ENCODE results near the gene MPDU1. TPM values are rescaled to one million over a fixed set of nuclear protein-coding genes. Genes with fewer than 3 reads are reported as not detected.

Gene MPDU1
- total RNA-seq, 4 donors from 2014 or later = 86.5 to 144 (median 122) TPM

DNA sequence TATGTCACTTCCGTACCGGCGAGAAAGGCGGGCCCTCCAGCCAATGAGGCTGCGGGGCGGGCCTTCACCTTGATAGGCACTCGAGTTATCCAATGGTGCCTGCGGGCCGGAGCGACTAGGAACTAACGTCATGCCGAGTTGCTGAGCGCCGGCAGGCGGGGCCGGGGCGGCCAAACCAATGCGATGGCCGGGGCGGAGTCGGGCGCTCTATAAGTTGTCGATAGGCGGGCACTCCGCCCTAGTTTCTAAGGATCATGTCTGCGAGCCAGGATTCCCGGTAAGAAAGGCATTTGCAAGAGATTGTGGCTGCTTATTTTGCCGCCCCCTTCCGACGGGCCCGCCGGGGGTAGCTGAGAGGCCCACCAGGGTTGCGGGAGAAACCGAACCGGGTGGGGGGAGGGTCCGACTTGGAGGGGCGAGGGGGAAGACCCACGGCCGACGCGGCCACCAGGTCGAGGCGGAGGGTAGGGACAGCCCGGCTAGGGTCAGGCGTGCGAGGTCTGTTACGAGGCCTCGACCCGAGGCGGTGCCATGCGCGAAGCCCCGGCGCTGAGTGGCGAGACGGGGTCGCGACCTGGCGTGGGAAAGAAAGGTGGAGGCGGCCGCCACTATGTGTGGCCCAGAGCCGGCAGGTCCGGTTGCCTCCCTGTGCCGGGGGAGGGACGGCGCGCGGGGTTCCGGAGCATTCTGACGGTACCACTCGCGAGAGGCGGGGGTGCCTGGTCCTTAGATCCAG is 10.9 kb upstream of the MPDU1 start:
- no peak for TF ChIP-seq CTCF (IDR thresholded peaks at IDR 0.05)
- peak; percentile 98 for DNase-seq (ENCODE audit: low spot score)
- peak; percentile 93 for ATAC-seq (ENCODE audit: low FRiP score)

- DNase-seq (ENCODE audit: low spot score) (no peak), ATAC-seq (ENCODE audit: low FRiP score) (peak; percentile 15)
- no peak for TF ChIP-seq CTCF (IDR thresholded peaks at IDR 0.05)
These were observed 10.2 kb upstream of the MPDU1 start for GRCh38 chr17:7573324-7574080.

- no peak for TF ChIP-seq CTCF (IDR thresholded peaks at IDR 0.05)
- no peak for DNase-seq (ENCODE audit: low spot score)
- no peak for ATAC-seq (ENCODE audit: low FRiP score)
These were observed 9.3 kb upstream of the MPDU1 start for GRCh38 chr17:7574176-7574953.

DNA sequence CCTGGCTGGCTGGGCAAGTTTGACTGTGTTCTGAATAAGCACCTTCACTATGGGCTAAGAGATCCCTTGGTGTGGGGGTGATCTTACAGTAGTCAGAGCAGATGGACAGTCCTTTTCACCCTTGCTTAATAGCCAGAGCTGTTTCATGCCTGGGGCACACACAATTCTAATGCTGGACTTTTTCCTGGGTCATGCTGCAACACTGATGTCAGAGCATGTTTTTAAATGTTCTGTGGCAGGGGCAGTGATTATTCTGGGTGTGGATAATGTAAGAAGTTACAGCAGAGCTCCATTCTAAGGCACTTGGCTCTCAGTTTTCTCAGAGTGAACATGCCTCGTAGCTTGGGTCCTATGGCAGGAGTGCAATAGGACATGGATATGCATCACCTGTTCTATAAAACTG is 8.2 kb upstream of the MPDU1 start:
- TF ChIP-seq CTCF (IDR thresholded peaks at IDR 0.05) = no peak
- DNase-seq (ENCODE audit: low spot score) (no peak), ATAC-seq (ENCODE audit: low FRiP score) (no peak)

GRCh38 chr17:7575959-7576358 is 7.7 kb upstream of the MPDU1 start:
- ATAC-seq (ENCODE audit: low FRiP score) = no peak
- TF ChIP-seq CTCF (IDR thresholded peaks at IDR 0.05) = no peak
- no peak for DNase-seq (ENCODE audit: low spot score)

GRCh38 chr17:7576432-7576937 is 7.2 kb upstream of the MPDU1 start:
- no peak for ATAC-seq (ENCODE audit: low FRiP score)
- DNase-seq (ENCODE audit: low spot score) = no peak

More at GRCh38 chr17:7576432-7576937, 7.2 kb upstream of the MPDU1 start:
- TF ChIP-seq CTCF (IDR thresholded peaks at IDR 0.05) = no peak
